ENCODE measurements around the gene SLC6A5.

Gene SLC6A5

GRCh38 chr11:20626279-20626678 is 26.9 kb downstream of the SLC6A5 start:
- no peak for DNase-seq

GRCh38 chr11:20627026-20627425 is 27.6 kb downstream of the SLC6A5 start:
- DNase-seq: no peak

DNA sequence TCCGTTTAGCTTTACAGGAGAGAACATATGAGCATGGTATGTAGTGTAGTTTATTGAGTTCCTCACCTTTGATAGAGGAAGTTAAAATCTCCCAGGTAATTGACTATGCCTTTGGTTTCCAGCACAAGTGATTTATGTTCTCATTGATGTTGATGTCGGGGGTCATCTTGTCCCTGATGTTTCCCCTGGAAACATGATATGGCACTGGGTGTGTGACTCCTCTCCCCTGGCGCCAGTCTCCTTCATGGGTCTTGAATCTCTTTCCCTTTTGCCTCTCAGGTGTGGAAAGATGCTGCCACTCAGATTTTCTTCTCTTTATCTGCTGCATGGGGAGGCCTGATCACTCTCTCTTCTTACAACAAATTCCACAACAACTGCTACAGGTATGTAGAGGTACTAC is 28.3 kb downstream of the SLC6A5 start:
- no peak for DNase-seq

DNA sequence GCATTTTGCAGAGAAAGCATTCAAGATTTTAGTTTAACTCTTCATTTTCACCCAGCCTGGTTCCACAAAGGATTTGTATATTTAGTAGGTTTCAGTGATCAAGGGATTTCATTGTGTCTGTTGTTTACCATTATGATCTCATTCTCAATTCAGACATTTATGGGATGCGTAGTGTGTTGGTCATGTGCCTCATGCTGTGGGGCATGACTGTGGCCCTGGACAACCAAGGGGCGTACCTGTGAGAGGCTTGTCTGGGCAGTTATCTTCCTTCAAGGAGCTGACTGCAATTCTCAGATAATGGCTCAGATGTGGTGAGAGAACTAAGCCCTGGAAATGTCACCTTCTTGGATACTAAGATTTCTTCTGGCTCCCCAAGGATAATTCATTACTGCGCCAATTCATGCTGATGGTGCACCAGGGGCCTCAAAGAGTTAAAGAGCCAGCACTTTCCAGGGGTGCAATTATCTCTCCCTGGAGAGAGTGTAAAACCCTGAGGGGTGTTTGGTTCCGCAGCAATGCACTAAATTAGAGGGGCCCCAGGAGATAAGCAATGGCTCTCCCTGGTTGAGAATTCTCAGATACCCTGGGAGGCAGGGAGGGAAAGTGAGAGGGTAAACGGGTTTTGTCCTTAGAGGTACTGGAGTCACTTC is 32.2 kb downstream of the SLC6A5 start:
- DNase-seq: no peak

DNA sequence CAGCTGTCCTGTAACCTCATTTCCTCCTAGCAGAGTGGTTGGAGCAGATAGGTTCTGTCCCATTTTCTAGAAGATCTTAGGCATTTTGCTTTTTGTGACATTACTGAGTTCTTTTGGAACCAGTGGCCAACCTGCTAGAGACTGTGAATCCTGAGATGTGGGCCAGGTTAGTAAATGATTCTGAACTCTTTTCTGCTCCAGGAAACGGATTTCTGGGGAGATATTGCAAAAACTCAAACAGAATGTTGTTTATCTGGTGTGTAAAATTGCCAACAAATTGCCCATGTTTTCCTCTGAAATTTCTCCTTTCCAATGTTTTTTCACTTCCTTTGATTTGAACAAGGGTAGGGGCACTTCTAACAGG is 32.7 kb downstream of the SLC6A5 start:
- DNase-seq: no peak

- DNase-seq: no peak
Observed at GRCh38 chr11:20634044-20634443, 34.6 kb downstream of the SLC6A5 start.

- DNase-seq: no peak
Observed at GRCh38 chr11:20634781-20635180, 35.4 kb downstream of the SLC6A5 start.

- DNase-seq: no peak
Observed at GRCh38 chr11:20638074-20638473, 38.7 kb downstream of the SLC6A5 start.

- DNase-seq: no peak
Observed at GRCh38 chr11:20639688-20640087, 40.3 kb downstream of the SLC6A5 start.

DNA sequence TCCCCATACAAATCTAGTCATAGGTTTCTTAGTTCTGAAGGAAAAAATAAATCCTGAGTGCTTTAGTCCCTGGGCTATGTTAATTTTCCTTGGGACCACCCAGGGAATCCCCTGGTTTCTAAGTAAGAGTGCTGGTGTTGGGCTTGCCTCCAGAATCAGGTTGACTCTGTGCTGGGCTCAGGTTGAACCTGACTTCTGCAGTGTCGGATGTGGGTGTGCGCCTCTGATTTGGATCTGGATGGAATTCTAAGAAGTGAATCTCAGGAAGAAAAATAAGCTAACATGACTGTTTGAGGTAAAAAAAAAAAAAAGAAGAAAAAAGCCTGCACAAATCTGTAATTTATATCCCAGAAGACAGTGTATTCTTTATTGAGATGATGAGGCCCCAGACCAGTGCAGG is 41.0 kb downstream of the SLC6A5 start:
- no peak for DNase-seq

- no peak for DNase-seq
Observed at GRCh38 chr11:20644360-20644759, 45.0 kb downstream of the SLC6A5 start.

DNA sequence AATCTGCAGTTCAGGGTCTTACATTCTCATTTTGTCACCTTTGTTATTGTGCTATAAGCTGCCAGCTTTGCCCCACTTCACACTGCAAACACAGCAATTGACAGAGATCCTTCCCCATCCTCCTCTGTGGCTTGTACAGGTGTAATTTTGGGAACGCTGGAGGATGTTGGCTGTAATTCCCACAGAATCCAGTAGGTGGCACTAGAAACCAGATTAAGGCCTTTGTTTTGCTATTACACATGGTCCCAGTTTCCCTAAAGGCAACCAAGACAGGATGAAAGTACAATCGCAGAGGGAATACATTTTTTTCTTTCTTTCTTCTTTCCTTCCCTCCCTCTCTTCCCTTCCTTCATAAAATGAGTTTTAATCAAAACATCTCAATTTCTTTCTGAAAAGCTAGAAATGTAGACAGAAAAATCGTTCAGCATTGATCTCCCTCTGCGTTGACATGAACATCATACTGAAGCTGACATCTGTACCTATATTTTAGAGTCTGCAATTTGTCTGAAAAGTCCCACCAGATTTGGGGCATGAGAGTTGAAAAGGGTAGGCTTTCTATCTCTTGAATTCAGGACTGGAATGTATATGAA is 48.7 kb downstream of the SLC6A5 start:
- peak; percentile 44 for DNase-seq

GRCh38 chr11:20652150-20652806 is 52.9 kb downstream of the SLC6A5 start:
- DNase-seq: no peak

- DNase-seq: no peak
Observed at GRCh38 chr11:20654038-20654437, 54.6 kb downstream of the SLC6A5 start.

DNA sequence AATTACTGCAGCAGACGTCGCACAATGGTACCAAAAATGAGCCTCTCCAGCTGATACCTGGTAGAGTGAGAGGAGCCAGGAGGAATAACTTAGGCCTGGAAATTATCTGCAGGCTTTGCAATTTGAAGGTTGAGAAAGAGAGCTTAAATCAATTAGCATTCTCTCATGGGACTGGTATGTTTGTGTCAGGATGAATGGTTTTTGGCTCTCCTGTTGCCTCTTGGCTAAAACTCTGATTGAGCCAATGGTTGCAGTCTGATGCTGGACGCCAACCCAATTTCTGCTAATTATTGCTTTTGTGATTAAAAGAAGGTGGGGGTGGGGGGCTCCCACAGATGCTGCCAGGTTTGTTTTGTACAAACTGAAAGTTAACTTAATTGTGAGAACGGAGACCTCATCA is 57.5 kb downstream of the SLC6A5 start:
- DNase-seq: no peak

DNA sequence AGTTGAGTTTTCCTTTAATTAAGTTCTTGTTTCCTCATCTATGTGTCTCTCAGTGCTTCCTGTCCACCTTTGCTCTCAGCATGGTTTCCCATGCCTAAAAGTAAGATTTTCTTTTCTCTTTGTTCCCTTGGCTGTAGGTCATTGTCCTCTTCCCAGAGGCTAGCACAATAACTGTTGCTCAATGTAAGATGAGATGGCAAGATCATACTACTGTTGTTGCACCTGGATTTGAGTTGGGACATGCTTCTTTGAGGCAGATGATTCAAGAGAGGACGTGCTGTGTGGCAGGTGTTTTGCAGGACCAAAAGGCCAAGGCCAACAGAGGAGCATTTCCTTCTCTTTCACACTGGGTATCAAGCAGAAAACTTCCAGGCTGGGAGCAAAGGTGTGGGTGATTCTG is 58.7 kb downstream of the SLC6A5 start:
- no peak for DNase-seq

DNA sequence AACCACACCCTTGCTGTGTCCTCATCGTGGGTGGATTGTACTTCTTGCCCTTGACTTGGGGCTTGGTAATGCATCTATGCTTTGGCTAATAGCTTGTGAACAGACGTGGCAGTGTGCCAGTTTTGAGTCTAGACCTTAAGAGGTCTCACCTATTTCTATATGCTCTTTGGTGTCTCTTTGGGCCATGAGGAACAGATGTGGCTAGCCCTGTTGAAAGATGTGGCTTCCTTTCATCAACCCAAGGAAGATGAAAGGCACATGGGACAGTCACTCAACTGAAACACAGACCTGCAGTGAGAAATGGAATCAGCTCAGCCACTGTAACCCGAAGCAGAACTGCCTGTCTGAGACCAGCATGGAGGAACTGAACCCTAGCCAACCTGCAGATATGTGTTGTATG is 62.0 kb downstream of the SLC6A5 start:
- DNase-seq: no peak

GRCh38 chr11:20661850-20662249 is 62.4 kb downstream of the SLC6A5 start:
- DNase-seq: no peak

DNA sequence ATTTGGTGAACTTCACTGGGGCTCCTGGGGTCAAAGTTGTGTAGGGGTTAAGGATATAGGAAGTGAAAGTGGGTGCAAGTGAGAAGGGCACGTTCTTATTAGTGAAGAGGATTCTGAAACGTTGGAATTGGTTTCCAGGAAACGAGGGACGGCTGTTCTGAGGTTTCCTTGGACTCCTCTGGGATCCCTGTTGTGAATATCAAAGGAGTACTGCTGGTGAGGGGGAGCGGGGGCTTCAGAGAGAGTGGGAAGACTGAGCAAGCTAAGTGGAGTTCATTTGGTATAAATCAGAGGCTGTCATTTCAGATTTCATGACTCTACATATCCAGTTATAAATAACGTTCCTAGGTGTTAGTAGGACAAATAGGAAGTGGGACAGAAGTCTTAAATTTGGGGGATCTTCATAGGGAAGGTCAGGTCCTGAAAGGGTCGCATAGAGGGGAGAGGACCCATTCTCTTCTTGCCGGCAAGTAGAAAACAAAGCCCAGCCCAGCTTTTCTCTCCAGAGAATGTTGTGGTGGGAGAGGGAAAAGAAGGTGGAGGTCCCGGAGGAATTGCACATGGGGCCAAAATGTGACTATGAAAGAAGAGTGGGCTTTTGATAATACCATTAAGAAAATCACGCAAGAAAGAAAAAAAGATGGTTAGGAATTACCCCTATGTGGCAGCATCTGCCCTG is 68.9 kb downstream of the SLC6A5 start:
- DNase-seq: no peak

GRCh38 chr11:20668844-20669819 is 69.7 kb downstream of the SLC6A5 start, which contains the start of gene NELL1:
Gene NELL1 (plus strand): TSS chr11:20669586.
- DNase-seq: peak; percentile 14

DNA sequence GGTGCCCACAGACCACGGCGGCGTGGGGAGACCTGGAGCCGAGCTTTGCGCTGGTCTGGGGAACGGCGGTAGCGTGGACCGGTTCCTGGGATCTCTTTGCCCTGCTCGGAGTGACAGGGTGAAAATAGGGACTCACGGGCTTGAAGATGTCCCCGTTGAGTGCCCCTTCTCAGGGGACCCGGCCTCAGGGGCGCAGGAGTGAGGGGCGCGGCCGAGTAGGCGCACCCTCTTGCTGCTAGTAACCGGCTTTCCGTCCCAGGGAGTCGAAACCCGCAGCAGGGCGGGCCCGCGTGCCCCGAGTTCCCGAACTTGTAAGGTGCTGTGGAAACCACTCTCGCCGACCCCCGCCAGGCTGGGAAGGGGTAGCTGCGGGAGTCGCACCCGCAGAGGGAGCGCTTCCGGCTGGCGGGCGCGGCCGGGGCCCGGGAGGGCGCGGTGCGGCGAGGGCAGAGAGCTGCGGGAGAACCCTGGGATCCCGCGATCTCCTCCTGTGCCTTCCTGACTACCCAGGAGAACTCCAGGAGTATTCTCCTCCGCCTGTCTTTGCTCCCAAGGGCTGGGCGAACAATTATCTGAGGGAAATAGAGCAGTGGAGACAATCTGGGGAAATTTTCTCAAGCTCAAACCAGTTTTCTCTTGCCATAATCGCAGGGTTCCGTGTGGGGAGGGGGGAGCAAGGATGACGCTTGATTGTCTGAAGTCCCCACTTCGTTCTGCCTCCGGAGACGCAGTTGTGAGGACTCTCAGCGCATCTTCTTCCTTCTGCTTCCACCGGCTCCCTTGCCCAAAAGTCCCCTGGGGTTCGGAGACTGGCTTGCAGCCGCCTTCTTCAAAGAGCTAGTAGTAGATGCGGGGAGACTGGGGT is 70.6 kb downstream of the SLC6A5 start:
- no peak for DNase-seq

DNA sequence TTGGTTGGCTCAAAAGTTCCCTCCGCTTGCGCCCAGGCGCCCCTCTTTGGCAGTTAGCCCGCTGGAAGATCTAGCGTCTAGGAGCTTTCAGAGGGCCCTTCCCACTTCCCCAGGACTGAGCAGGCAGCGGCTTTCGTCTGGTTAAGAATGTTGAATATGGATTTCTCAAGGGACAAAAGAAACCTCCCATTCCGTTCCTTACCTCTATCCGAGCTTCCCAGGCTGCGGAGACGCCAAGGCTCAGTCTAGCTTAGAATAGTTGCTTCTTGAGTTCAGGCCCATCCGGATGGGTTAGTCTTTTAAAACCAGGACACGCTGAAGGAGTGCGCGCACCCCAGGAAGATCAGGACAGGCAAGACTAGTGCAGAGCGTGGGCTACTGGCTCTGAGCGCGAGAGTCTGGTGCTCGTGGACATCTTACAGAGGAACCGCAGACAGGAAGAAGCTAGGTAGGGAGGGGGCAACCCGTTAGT is 71.6 kb downstream of the SLC6A5 start:
- DNase-seq: no peak
